A549 treated with AZD9567 at 1 μM for 4 hours (cell line): Measurements from ENCODE around the gene WNT8B. TPM values are rescaled to one million over a fixed set of nuclear protein-coding genes. Genes with fewer than 3 reads are reported as not detected.

Experiments
- total RNA-seq: library from RNA; stranded (reverse); fragments of 200-300 nt; extraction: Qiagen RNA extraction; gene quantifications from 5 replicates; pipeline ENCODE4 v1.2.3, GENCODE V29; 2022; ENCODE audit not compliant: insufficient read depth

The WNT8B gene, protein sequence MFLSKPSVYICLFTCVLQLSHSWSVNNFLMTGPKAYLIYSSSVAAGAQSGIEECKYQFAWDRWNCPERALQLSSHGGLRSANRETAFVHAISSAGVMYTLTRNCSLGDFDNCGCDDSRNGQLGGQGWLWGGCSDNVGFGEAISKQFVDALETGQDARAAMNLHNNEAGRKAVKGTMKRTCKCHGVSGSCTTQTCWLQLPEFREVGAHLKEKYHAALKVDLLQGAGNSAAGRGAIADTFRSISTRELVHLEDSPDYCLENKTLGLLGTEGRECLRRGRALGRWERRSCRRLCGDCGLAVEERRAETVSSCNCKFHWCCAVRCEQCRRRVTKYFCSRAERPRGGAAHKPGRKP
- total RNA-seq, result not detected in 5 replicates

DNA sequence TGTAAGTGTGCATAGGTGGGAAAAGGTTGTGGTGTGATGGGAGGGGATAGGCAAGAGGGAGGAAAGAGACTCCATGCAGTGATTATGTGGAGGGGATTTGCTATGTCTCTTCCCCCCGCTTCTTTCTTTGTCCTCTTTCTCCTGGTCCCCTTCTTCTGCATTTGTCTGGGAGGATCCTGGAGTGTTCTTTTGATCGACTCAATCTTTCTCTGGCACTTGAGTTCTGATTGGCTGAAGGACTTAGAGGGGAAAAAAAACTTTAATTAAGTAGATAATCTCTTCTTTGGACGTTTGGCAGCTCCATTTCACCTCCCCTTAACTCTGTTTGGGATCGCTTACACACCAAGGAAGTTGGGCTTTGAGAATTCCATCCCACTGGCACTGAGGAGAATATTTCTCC lies at the start of gene WNT8B:
Gene WNT8B, plus strand, starts transcription at position 301 of the 400 bp plus-strand sequence. CDS start 160 bp downstream, outside the sequence.

DNA sequence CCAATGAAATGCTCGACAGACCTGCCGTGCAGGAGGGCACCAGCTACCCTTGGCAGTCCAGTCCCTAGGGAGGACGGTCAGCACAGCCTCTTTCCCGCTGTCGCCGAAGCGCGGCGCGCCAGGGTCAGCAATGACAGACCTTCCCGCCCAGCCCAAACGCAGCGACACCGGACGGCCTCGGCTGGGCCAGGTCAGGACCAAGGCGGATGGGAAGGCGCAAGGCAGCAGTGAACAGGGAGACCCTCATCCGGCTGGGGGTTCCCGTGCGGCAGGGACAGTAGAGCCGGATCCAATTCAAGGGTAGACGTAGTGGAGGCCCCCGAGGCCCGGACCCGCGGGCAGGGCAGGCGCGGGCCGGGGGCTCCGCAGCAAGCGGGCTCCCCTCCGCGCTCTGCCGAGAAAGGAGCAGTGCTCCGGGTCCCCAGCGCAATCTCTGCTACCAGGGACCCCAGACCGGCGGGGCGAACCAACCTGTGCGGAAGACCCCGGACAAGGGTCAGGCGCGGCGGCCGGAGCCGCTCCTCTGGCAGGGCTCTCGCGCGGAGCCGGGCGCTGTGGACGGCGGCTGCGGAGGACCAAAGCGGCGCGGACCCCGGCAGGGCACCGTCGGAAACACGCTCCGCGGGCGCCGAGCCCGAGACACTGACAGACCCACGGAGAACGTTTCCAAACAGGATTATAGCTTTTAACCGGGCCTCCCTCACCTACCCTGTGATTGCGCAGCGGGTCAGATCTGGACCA lies 56.7 kb downstream of the WNT8B start, which contains the start of gene SEC31B:
Gene SEC31B, minus strand, starts transcription at position 551 of the 741 bp plus-strand sequence. CDS start 2,909 bp downstream, outside the sequence.

DNA sequence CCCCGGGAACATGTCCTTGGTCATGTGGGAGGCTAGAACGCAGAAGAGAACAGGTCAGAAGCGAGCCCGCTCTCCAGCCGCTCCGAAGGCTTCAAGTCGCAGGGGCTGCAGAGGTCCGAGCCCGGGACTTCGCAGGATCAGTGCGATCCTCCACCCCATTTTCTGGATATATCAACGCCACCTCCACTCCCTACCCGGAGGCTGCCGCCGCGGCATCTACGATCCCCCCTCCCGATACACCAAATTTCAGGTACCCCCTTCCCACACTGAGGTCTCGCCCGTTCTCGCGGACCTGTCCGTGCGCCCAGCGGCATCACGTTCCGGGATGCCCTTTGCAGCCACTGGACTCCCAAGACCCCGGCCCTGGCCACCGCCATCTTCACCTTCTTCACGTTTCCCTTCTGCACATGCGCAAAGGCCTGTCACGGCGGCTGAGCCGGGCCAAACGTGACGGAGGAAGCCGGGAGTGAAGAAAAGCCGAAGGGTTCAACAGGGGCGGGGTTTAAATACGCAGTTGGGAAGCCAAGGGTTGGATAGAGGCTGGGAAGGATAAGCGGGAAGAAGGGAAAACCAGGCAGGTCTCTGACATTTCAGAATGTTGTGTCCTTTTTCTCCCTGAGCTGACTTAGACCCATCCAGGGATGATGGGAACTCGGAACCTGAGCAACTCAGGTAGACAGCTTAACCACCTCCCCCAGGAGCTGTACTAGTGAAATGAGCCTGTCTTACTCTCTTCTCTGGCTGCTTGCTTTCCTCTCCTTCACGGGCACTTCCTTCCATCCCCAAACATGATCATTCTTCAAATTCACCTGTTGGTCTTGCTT lies 66.9 kb downstream of the WNT8B start, which contains the start of gene NDUFB8:
Gene NDUFB8, minus strand, starts transcription at position 397 of the 824 bp plus-strand sequence. Its CDS starts 20 bp downstream, at position 377.

Other genes with a start within 250 kb of the WNT8B start
- gene CHUK, start 233.4 kb upstream of the WNT8B start, total RNA-seq, result 19.8 to 34.2 TPM (median 23.7 TPM) in 5 replicates
- gene CWF19L1, start 195.4 kb upstream of the WNT8B start, total RNA-seq, result 19.3 to 21.1 TPM (median 20.0 TPM) in 5 replicates
- 96.0 to 106 TPM (median 101 TPM) in 5 replicates for gene BLOC1S2, start 176.3 kb upstream of the WNT8B start, total RNA-seq
- gene PKD2L1, start 132.8 kb upstream of the WNT8B start, total RNA-seq, result 0.03 to 0.59 TPM (median 0.05 TPM) in 4 of 5 replicates, not detected in the other
- gene SCD, start 115.8 kb upstream of the WNT8B start, total RNA-seq, result 140 to 192 TPM (median 164 TPM) in 5 replicates
- gene SEC31B, start 56.9 kb downstream of the WNT8B start, total RNA-seq, result 2.1 to 4.3 TPM (median 2.8 TPM) in 5 replicates
- 276 to 291 TPM (median 283 TPM) in 5 replicates for gene NDUFB8, start 66.9 kb downstream of the WNT8B start, total RNA-seq
- 14.1 to 19.6 TPM (median 18.1 TPM) in 5 replicates for gene HIF1AN, start 72.9 kb downstream of the WNT8B start, total RNA-seq